Fibroblast of skin of left quadriceps (primary cell): ENCODE results near the gene LRRC4B.
"Not testable (repeated sequence)": the region's sequence is repeated elsewhere in the genome, so short reads cannot be mapped to it uniquely, and the experiment has no call there.

Experiments used
- DNase-seq, 2 experiments: peaks; one replicate each; pipeline ENCODE4 v3.0.0-alpha.2; 2013; ENCODE audit warnings: low read depth in 2 of 2

LRRC4B gene

GRCh38 chr19:50567882-50568727, at the start of gene LRRC4B:
Gene LRRC4B, minus strand, starts transcription at chr19:50568435. Its CDS starts 19,597 bp downstream, at chr19:50548838.
- no peak for DNase-seq

- DNase-seq: not testable (repeated sequence)
Observed at GRCh38 chr19:50612504-50613404, 44.5 kb upstream of the LRRC4B start.

GRCh38 chr19:50607874-50608785, 39.9 kb upstream of the LRRC4B start:
- peak; percentile 22 to 36 for DNase-seq

DNA sequence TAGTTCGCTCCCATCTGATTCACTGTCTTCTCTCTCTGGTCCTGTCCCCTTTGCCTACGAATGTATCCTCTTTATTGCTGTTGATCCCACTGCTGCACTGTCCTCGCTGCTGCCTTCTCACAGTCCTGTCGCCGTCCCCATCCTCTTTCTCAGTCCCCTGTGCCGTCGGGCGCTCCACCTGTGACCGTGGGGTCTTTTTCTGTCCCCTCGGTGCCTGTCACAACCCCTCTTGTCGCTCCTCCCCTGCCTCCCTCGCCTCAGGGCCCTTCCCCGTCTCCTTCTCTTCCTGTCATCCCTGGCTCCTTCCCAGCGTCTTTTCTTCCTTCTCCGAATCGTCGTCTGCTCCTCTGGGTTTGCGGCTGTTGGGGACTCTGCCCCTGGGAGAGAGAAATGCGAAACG, 39.2 kb upstream of the LRRC4B start:
- no peak for DNase-seq

GRCh38 chr19:50606059-50606836, 38.0 kb upstream of the LRRC4B start:
- not testable (repeated sequence) for DNase-seq

GRCh38 chr19:50604264-50605073, 36.2 kb upstream of the LRRC4B start:
- DNase-seq: not testable (repeated sequence)

DNA sequence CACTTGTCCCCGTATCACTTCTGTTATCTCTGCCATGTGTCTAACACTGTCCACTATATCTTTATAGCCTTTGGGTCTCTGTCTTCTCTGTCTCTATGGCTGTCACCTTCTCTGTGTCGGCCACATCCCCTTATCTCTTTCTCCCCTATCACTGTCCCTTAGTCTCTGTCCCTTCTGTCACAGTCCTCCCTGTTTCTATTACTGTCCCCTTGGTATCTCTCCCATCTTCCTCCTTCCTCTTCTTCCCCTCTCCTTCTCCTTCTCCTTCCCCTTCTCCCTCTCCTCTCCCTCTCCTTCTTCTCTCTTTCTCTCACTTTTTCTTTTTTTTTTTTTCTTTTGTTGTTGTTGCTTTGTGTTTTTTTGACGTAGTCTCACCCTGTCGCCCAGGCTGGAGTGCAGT, 34.7 kb upstream of the LRRC4B start:
- no peak for DNase-seq

DNA sequence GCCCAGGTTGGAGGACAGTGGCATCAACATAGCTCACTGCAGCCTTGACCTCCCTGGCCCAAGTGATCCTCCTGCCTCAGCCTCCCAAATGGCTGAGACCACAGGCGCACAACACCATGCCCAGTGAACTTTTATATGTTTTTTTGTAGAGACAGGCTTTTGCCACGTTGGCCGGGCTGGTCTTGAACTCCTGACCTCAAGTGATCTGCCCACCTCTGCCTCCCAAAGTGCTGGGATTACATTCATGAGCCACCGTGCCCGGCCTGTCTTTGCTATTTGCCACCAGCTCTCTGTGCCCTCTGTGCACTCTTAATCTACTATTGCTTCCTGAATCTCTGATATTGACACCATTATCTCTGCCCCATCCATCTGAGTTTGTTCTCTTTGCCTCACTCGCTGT, 34.3 kb upstream of the LRRC4B start:
- no peak for DNase-seq

DNA sequence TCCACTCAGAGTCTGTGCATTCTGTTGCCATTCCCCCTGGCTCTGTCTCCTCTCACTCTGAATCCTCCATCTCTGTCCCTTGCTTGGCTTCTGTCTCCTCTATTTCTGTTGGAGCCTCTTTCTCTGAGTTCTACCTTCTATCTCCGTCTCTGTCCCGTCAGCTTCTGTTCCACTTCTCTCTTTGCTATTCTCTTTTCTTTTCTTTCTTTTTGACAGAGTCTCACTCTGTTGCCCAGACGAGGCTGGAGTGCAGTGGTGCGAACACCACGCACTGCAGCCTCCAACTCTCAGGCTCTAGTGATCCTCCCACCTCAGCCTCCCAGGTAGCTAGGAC, 33.8 kb upstream of the LRRC4B start:
- DNase-seq: no peak

GRCh38 chr19:50601407-50602088, 33.3 kb upstream of the LRRC4B start:
- no peak for DNase-seq

- DNase-seq: no peak
Observed at GRCh38 chr19:50599427-50599826, 31.2 kb upstream of the LRRC4B start.

DNA sequence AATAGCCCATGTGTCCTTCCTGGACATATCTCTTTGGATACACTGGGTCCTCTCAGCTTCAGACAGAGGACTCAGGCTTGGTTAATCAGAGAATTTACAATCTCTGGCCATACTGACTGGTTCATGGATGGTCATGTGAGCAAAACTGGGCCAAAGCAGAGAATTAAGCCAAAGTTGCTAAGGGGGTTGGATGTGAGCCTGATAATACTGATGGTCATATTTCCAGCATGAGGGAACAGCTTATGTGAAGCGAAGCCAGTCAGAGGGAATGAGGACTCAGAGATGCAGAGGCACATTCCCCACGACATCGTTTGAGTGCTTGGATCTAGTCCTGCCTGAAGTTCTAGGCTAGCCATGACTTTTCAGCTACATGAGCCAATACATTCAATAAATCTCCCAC, 22.0 kb upstream of the LRRC4B start:
- DNase-seq: no peak

DNA sequence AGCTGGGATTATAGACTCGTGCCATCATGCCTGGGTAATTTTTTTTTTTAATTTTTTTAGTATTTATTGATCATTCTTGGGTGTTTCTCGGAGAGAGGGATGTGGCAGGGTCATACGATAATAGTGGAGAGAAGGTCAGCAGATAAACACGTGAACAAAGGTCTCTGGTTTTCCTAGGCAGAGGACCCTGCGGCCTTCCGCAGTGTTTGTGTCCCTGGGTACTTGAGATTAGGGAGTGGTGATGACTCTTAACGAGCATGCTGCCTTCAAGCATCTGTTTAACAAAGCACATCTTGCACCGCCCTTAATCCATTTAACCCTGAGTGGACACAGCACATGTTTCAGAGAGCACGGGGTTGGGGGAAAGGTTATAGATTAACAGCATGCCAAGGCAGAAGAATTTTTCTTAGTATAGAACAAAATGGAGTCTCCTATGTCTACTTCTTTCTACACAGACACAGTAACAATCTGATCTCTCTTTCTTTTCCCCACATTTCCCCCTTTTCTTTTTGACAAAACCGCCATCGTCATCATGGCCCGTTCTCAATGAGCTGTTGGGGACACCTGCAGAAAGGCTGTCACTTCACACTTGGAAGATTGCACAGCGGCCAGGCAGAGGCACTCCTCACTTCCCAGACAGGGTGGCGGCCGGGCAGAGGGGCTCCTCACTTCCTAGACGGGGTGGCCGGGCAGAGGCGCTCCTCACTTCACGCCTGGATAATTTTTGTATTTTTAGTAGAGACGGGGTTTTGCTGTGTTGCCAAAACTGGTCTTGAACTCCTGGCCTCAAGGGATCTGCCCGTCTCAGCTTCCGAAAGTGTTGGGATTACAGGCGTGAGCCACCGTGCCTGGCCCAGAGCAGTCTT, 13.8 kb upstream of the LRRC4B start:
- not testable (repeated sequence) for DNase-seq

DNA sequence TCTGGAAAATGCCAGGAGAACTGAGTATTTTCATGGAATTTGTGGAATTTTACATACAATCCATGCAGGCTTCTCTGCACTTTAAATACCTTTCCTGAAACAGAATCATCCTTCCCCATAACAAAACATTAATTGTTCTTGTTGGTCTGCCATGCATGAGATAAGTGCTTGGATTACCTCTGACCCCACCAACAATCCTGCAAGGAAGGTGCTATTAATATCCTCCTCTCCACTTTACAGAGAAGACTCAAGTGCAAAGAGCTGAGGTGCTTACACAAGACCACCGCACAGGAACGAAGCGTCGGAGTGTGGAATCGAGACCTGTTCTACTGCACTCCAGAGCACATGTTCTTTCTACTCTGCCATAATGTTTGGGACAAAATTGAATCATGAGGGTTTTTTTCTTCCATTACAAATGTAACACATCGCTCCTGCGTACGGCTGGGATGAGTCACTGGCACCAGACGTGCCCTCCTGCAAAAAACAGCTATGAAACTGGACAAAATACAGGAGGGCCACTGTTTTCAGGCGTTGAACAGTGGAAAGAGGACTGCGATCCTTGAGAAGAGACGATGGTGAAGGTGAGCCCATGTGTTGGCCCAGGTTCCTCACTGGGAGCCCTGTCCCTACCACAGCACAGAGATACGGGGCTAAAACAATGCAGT, 12.9 kb upstream of the LRRC4B start:
- no peak for DNase-seq

- no peak for DNase-seq
Observed at GRCh38 chr19:50580240-50580639, 12.0 kb upstream of the LRRC4B start.

GRCh38 chr19:50576769-50577168, 8.5 kb upstream of the LRRC4B start:
- DNase-seq: not testable (repeated sequence)

- DNase-seq: no peak
Observed at GRCh38 chr19:50573741-50574461, 5.7 kb upstream of the LRRC4B start.
